ENCODE data around the gene CNMD. TPM values are rescaled to one million over a fixed set of nuclear protein-coding genes. Genes with fewer than 3 reads are reported as not detected.

CNMD gene
- total RNA-seq, 1 donor from 2014 or later, result 0.78 TPM

- DNase-seq (ENCODE audit: low spot score in 2 of 2, unreplicated experiment in 2 of 2), result no peak
- Mint-ChIP-seq H3K27ac (no peak overlapping the region), H3K4me3 (no peak overlapping the region), H3K4me1 (no peaks in the 10 kb centered on the region), H3K9me3 (no peaks in the 10 kb centered on the region), H3K27me3 (ENCODE audit: low read depth) (no peaks in the 10 kb centered on the region), H3K36me3 (peaks cover 17% of the 10 kb centered on the region)
- no peak for TF ChIP-seq CTCF (IDR thresholded peaks at IDR 0.05; ENCODE audit: unreplicated experiment)
These were observed 80.3 kb downstream of the CNMD start for GRCh38 chr13:52659340-52659739.

Other genes with a start within 250 kb of the CNMD start
- gene HNRNPA1L2, start 97.4 kb downstream of the CNMD start, total RNA-seq, result 16.4 to 18.5 TPM (median 18.1 TPM) in 3 replicates
- gene SUGT1, start 87.0 kb downstream of the CNMD start, total RNA-seq, result 38.5 to 42.4 TPM (median 41.6 TPM) in 3 replicates
- gene PCDH8, start 108.8 kb upstream of the CNMD start, total RNA-seq, result 0.09 to 0.25 TPM (median 0.23 TPM) in 3 replicates

All from mesothelial cell of epicardium (in vitro differentiated cells).